ENCODE data around the gene FANCC.

DNA sequence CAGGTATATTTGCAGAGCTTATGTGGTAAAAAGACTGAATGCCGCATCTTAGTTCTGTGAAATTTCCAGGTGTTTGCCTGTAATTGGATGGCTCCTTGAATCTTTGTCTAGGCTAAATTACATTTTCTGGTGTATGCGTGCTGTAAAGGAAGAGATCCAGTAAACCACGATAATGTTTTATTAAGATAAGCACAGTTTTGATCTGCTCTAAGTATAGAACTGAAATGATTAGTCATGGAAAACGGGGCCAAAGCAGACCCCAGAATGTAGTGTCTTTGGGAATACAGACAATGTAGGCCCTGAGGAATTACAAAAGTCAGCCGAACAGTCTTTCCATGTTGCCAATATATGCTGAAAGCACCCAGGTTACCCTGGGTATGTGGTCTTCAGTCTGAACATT, 257.3 kb downstream of the FANCC start:
- TF ChIP-seq CTCF (IDR thresholded peaks at IDR 0.05) (no peak), POLR2A (IDR thresholded peaks at IDR 0.05) (no peak)
